CD4-positive, alpha-beta T cell (primary cell): ENCODE measurements around the gene ARFGEF2. TPM values are rescaled to one million over a fixed set of nuclear protein-coding genes. Genes with fewer than 3 reads are reported as not detected.

Source experiments
- ATAC-seq: fragments of 200-7000 bp; cut with Tn5 transposase; one replicate; pipeline ENCODE4 v1.10.0; 2022; ENCODE audit warnings: mild to moderate bottlenecking; ENCODE audit not compliant: poor library complexity
- CTCF ChIA-PET: fragments of 350-600 bp; sonication (Branson Sonifier 250); formaldehyde crosslinking; loops from one replicate; lab custom pipeline; 2021; ENCODE audit warnings: antibody characterized with exemption, inconsistent platforms; lab: Charles Lee
- POLR2A ChIA-PET: fragments of 350-600 bp; sonication (Branson Sonifier 250); formaldehyde crosslinking; loops from one replicate; lab custom pipeline; 2021; ENCODE audit warnings: antibody characterized with exemption, inconsistent platforms; lab: Charles Lee
- DNase-seq, 14 experiments: peaks; one replicate each; pipeline ENCODE4 v3.0.0-alpha.2; 2013 to 2020; ENCODE audit warnings: mixed read lengths in 2 of 14
- H3K27ac ChIP-seq, 2 donors: one replicate each; pipeline versions ENCODE4 v1.5.1 to v1.7.0; 2013; ENCODE audit warnings: low read length in 2 of 2, low read depth in 1 of 2, mild to moderate bottlenecking in 1 of 2
- H3K27me3 ChIP-seq, 2 experiments: 1 replicate in 1 of 2; 2 replicates in 1 of 2; pipeline versions ENCODE4 v1.6.1 to v1.7.0; 2013; ENCODE audit warnings: low read length in 2 of 2, control low read depth in 1 of 2, mild to moderate bottlenecking in 1 of 2, moderate library complexity in 1 of 2; ENCODE audit not compliant: insufficient read depth in 2 of 2, control insufficient read depth in 1 of 2
- H3K36me3 ChIP-seq: one replicate; pipeline ENCODE4 v1.6.1; 2013; ENCODE audit warnings: low read length, control low read depth; ENCODE audit not compliant: insufficient read depth
- H3K4me1 ChIP-seq: one replicate; pipeline ENCODE4 v1.6.1; 2013; ENCODE audit warnings: low read length, control low read depth; ENCODE audit not compliant: insufficient read depth
- H3K4me3 ChIP-seq: one replicate; pipeline ENCODE4 v1.5.1; 2013; ENCODE audit warnings: mild to moderate bottlenecking, low read length, moderate library complexity
- H3K9me3 ChIP-seq, 2 experiments: 1 replicate in 1 of 2; 2 replicates in 1 of 2; pipeline versions ENCODE4 v1.6.1 to v1.7.0; 2013; ENCODE audit warnings: low read length in 2 of 2, mild to moderate bottlenecking in 2 of 2, control low read depth in 1 of 2, moderate library complexity in 1 of 2; ENCODE audit not compliant: control insufficient read depth in 1 of 2, insufficient read depth in 1 of 2
- H3K27ac Mint-ChIP-seq: one replicate; pipeline ENCODE4 v1.8.0; 2020; ENCODE audit warnings: mixed read lengths
- H3K27me3 Mint-ChIP-seq: one replicate; pipeline ENCODE4 v1.8.0; 2021; ENCODE audit warnings: mixed read lengths
- H3K36me3 Mint-ChIP-seq: one replicate; pipeline ENCODE4 v1.8.0; 2021; ENCODE audit warnings: low read depth, mixed read lengths
- H3K4me1 Mint-ChIP-seq: one replicate; pipeline ENCODE4 v1.8.0; 2021; ENCODE audit warnings: low read depth, mixed read lengths
- H3K4me3 Mint-ChIP-seq: one replicate; pipeline ENCODE4 v1.8.0; 2020; ENCODE audit warnings: mild to moderate bottlenecking, mixed read lengths
- H3K9me3 Mint-ChIP-seq: one replicate; pipeline ENCODE4 v1.8.0; 2020; ENCODE audit warnings: mixed read lengths
- CTCF ChIP-seq: fragments of 200-600 bp; IDR thresholded peaks from one replicate; pipeline ENCODE4 v1.8.0; 2022; ENCODE audit warnings: antibody characterized with exemption, mild to moderate bottlenecking
- intact Hi-C, 2 experiments: fragments of 100-400 bp; cut with DNase I in 1 of 2; cut with micrococcal nuclease in 1 of 2; formaldehyde crosslinking; loops; one replicate each; pipeline versions ENCODE4 v1.15.1 to v1.9.0; 2023 to 2025; cut with DNase I, micrococcal nuclease
- total RNA-seq, 174 experiments: library from RNA in 2 of 174; stranded (reverse) in 2 of 174; gene quantifications; one replicate each; pipeline ENCODE4 v1.2.3 and lab custom pipeline; 2021 to 2026

ARFGEF2 gene
- total RNA-seq, 2 experiments from 2014 or later = 23.0 to 23.4 TPM

- Mint-ChIP-seq H3K4me3 (no peak overlapping the region), H3K9me3 (no peaks in the 10 kb centered on the region), H3K27ac (no peak overlapping the region), H3K4me1 (peaks cover 55% of the 10 kb centered on the region), H3K27me3 (no peaks in the 10 kb centered on the region), H3K36me3 (peaks cover 13% of the 10 kb centered on the region)
- intact Hi-C loops = no loop called here
- no peak for TF ChIP-seq CTCF
- H3K4me1 ChIP-seq = peaks cover 9% of the 10 kb centered on the region
- ChIA-PET CTCF (interaction anchor here (0.6 kb wide), 1 partner anchor 182 kb away, joined by 5 read pairs; no protein-coding TSS in a partner anchor), POLR2A (no interaction called here)
- ATAC-seq (no peak), DNase-seq (no peak)
- H3K27me3 ChIP-seq = no peaks in the 10 kb centered on the region
- no peak overlapping the region for H3K4me3 ChIP-seq
- H3K9me3 ChIP-seq = no peaks in the 10 kb centered on the region
- peaks cover 3% of the 10 kb centered on the region for H3K36me3 ChIP-seq
- H3K27ac ChIP-seq = no peak overlapping the region
Measured at GRCh38 chr20:48926267-48926666, 4.8 kb downstream of the ARFGEF2 start.

GRCh38 chr20:48926821-48927220, 5.3 kb downstream of the ARFGEF2 start:
- Histone ChIP-seq H3K27me3 (no peaks in the 10 kb centered on the region), H3K27ac (no peak overlapping the region), H3K4me1 (peaks cover 9% of the 10 kb centered on the region), H3K36me3 (peaks cover 3% of the 10 kb centered on the region), H3K4me3 (no peak overlapping the region), H3K9me3 (no peaks in the 10 kb centered on the region)
- Mint-ChIP-seq H3K9me3 (no peaks in the 10 kb centered on the region), H3K27ac (no peak overlapping the region), H3K36me3 (peaks cover 13% of the 10 kb centered on the region), H3K27me3 (no peaks in the 10 kb centered on the region), H3K4me1 (peaks cover 53% of the 10 kb centered on the region), H3K4me3 (no peak overlapping the region)
- no peak for TF ChIP-seq CTCF
- no peak for ATAC-seq
- no peak for DNase-seq
- ChIA-PET CTCF (no interaction called here), POLR2A (no interaction called here)
- intact Hi-C loops = no loop called here

- peaks cover 3% of the 10 kb centered on the region for H3K36me3 ChIP-seq
- Mint-ChIP-seq H3K27me3 (no peaks in the 10 kb centered on the region), H3K27ac (no peak overlapping the region), H3K4me1 (peaks cover 31% of the 10 kb centered on the region), H3K36me3 (peaks cover 14% of the 10 kb centered on the region), H3K4me3 (no peak overlapping the region), H3K9me3 (no peaks in the 10 kb centered on the region)
- H3K9me3 ChIP-seq = no peaks in the 10 kb centered on the region
- CTCF ChIA-PET = no interaction called here
- ATAC-seq = no peak
- POLR2A ChIA-PET = no interaction called here
- no peak for DNase-seq
- H3K4me1 ChIP-seq = peaks cover 3% of the 10 kb centered on the region
- no peaks in the 10 kb centered on the region for H3K27me3 ChIP-seq
- intact Hi-C loops = no loop called here
- H3K27ac ChIP-seq = no peak overlapping the region
- no peak overlapping the region for H3K4me3 ChIP-seq
- no peak for TF ChIP-seq CTCF
Measured at GRCh38 chr20:48928832-48929725, 7.6 kb downstream of the ARFGEF2 start.
